ENCODE data around the gene DNASE1L2.

The DNASE1L2 gene

GRCh38 chr16:2236337-2237101 is at the start of gene DNASE1L2:
Gene DNASE1L2 (plus strand): TSS chr16:2236444. CDS start chr16:2236817, 373 bp downstream.
- in situ Hi-C loops (cut with MboI; ENCODE audit: low sequenced_read_pairs): loop anchor here (25.0 kb wide), 1 partner anchor 99 kb away; the partner anchor contains the start of genes PKD1 and RAB26

DNA sequence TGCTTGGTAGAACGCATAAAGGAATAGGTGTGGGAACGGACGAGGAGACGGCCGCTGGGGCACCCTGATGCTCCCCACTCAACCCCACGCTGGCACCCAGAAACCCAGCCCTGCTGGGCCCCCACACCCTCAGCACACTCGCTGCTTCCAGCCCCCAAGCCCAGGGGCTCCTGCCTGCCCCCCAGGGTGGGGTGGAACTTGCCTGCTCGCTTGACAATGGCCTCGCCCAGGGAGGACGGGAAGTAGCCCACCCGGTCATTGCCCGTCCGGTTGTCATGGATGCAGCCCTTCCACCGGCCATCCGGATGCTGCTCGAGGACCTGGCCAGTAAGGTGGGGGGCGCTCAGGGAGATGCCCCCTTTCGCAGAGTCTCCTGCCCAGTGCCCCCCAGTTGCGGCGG is 49.7 kb upstream of the DNASE1L2 start:
- in situ Hi-C loops (cut with MboI; ENCODE audit: low sequenced_read_pairs): no loop called here

DNA sequence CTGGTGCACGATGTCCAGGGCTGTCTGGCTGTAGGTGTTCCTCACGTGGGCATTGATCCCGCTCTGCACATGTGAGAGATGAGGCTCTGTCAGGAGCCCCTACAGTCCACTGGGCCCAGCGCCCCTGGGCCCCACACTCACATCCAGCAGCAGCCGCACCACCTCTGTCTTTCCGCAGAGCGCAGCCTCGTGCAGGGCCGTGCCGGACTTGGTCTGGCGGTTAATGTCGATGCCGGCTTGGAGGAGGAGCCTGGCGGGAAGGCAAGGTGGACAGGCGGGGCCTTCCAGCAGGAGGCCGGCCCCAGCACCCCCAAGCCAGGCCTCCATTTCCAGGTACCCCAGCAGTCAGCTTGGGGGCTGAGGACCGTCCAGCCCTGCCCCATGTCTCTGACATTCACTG is 49.0 kb upstream of the DNASE1L2 start:
- in situ Hi-C loops (cut with MboI; ENCODE audit: low sequenced_read_pairs): no loop called here

DNA sequence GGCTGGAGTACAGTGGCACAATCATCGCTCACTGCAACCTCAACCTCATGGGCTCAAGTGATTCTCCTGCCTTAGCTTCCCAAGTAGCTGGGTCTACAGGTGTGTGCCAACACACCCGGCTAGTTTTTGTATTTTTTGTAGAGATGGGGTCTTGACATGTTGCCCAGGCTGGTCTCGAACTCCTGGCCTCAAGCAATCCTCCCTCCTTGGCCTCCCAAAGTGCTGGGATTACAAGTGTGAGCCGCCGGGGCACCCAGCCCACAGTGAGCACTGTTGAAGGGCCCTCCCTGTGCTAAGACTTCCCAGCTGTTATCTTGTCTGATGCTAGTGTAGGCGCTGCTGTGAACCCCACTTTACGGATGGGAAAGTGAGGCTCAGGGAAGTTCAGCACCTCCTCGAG is 47.8 kb upstream of the DNASE1L2 start:
- in situ Hi-C loops (cut with MboI; ENCODE audit: low sequenced_read_pairs): no loop called here

DNA sequence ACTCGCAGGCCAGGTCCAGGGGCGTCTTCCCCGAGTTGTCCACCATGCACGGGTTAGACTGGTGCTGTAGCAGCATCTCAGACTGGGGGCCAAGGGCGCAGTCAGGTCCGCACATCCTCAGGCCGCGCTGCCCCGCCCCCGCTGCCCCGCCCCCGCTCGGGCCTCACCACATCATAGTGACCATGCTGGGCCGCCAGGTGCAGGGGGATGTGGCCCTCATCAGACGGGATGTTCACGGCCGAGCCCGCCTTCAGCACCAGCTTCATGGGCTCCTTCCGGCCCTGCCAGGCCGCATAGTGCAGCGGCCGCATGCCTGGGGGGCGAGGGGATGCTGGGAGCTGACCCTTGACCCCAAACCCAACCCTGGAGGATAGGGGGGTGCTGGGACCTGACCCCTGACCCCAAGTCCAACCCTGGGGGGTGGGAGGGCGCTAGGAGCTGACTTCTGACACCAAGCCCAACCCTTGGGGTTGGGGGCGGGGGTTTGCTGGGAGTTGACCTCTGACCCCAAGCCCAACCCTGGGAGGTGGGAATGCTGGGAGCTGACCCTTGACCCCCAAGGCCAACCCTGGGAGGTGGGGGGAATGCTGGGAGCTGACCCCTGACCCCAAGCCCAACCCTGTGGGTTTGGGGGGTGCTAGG is 46.9 kb upstream of the DNASE1L2 start:
- in situ Hi-C loops (cut with MboI; ENCODE audit: low sequenced_read_pairs): no loop called here

DNA sequence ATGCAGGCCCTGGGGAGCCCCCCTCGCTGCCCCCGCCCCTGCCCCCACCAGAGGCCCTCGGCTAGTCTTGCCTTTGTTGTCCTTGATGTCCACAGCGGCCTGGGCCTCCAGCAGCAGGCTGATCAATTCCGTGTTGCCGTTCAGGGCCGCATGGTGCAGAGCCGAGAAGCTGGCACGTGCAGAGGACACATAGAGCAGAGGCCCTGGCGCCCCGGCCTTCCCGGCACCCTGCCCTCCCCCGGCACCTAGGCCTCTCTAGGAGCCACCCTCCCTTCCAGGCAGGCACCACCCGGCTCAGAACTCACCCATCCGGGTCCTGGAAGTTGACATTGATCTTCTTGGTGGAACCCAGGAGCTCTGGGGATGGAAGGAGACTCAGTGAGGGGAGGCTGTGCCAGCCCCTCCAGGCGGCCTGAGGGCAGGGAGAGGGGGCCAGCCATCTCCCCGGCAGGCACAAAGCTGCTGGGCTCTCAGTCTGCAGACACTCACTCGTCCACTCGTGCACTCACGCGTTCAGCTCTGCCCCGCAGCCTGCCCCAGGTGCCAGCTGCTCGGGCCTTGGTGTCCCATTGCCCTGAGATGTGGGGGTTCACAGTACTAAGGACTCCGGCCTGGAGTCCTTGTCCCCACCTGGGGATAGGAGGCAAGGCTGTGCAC is 46.1 kb upstream of the DNASE1L2 start:
- in situ Hi-C loops (cut with MboI; ENCODE audit: low sequenced_read_pairs): no loop called here

DNA sequence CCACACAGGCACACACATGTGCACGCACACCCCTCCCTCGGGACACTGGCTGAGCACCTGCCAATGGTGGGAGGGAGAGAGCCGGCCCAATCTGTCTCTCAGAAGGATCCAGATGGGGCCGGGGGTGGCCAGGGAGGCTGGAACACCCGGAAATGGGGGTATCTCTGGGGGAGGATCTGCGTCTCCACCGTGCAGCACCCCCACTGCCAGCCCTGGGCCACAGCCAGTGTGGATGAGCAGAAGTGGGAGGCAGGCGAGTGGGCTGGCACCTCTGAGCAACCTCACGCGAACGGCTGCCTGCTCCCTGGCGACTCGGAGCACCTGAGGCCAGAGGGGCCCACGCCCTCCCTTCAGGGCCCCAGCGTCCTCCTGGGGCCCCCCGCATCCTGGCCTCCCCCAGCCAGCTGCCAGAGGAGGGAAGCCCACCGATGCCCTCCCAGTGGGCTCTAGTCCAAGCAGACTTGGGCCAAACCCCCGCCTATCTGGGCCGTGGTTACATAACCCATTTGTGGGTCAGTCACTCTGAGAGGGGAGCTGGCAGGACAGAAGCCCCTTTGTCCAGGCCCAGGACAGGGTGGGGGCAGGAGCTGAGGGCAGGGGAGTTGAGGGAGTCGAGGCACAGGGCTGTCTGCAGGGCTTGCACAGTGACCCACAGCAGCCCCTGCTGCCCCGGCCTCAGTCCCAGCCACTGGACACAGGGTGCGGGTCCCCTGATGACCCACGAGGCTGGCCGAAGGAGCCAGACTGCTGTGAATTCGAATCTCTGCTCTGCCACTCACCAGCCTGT is 45.4 kb upstream of the DNASE1L2 start:
- in situ Hi-C loops (cut with MboI; ENCODE audit: low sequenced_read_pairs): no loop called here

- in situ Hi-C loops (cut with MboI; ENCODE audit: low sequenced_read_pairs): no loop called here
Measured at GRCh38 chr16:2191446-2191706, 44.9 kb upstream of the DNASE1L2 start.

DNA sequence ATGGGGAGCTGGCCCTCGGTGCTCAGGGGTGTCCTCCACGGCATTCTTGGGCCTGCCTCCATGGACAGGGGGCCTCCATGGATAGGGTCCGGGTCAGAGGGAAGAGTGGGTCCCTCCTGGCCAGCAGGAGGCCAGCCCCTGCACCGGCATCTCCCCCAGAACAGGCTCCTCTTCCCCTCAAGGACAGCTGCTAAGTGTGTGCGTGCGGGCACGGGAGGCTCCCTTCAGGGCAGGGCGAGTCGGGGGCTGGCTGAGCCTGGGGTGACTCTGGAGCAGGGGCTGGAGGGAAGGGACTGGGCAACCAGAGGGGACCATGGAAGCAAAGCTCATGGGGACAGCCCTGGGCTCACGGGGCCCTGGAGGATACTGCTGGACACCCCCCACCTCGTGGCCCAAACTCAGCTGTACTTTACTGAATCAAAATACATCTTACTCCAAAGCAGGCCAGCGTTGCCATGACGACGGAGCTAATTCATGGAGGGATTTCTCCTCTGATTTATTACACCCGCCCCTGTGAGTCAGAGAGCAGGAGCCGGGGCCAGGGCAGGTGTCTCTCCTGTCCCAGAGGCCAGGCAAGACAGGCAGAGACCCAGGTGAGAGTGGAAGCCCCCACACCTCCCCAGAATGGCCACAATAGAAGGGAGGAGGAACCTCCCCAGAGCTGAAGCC is 41.9 kb upstream of the DNASE1L2 start:
- in situ Hi-C loops (cut with MboI; ENCODE audit: low sequenced_read_pairs): no loop called here

DNA sequence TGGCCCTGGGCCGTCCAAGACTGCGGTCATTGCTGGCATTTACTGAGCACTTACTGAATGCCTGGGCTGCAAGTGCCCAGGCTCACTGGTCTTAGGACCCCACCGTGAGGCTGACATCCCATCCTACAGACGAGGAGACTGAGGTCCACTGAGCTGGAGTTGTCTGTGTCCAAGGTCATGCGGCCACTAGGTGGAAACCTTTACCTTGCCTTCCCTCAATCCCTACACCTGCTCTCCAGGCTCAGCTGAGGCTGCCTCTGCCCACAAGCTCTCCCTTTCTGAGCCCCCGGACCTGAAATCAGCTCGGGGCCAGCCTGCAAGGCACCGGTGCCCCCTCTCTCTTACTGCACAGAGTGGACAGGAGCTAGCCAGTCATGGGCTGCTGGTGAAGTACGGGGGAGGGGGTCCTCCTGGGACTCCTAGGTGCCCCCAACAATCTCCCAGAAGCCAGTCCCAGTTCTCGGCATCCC is 41.4 kb upstream of the DNASE1L2 start:
- in situ Hi-C loops (cut with MboI; ENCODE audit: low sequenced_read_pairs): no loop called here

GRCh38 chr16:2195322-2196161 is 40.7 kb upstream of the DNASE1L2 start:
- in situ Hi-C loops (cut with MboI; ENCODE audit: low sequenced_read_pairs): no loop called here

DNA sequence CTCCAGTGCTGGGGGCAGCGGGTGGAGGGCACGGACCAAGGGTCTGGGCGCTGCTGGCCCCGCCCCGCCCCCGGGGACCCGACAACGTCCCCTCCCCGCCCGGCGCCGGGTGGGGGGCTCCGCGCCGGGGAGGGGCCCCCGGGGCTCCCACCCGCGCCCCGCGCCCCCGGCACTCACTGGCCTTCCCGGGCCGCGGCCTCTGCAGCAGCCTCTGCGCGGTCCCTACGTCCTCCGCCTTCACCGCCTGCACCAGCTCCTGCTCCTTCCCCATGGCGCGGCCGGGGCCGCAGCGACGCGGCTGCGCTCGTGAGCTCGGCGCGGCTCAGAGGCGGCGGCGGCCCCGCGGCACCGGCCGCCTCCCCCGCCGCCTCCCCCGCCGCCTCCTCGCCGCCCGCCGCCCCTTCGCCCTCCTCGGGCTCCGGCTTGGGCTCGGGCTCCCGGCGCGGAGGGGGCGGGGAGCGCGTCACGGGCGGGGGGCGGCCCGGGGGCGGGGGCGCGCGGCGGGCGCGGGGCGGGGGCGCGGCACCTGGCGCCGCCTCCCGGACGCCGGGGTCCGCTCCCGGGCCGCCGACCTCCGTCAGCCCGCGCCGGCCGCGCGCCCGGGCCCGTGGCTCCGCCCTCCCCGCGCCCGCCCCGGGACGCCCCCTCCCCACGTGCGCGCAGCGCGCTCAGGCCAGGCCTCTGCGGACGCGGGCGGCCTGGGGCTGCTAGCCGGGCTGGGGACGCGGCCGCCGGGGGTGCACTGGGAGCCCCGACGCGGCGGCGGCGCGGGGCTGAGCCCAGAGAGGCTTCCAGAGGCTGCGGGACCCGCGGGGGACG is 39.9 kb upstream of the DNASE1L2 start, which contains the start of gene CASKIN1:
CASKIN1 (minus strand) TSS at position 444 of the 819 bp plus-strand sequence; CDS start at position 271, 173 bp downstream.
- in situ Hi-C loops (cut with MboI; ENCODE audit: low sequenced_read_pairs): no loop called here

- in situ Hi-C loops (cut with MboI; ENCODE audit: low sequenced_read_pairs): no loop called here
Measured at GRCh38 chr16:2196981-2197511, 39.2 kb upstream of the DNASE1L2 start.

GRCh38 chr16:2197765-2198164 is 38.5 kb upstream of the DNASE1L2 start:
- in situ Hi-C loops (cut with MboI; ENCODE audit: low sequenced_read_pairs): no loop called here

GRCh38 chr16:2198283-2198682 is 38.0 kb upstream of the DNASE1L2 start:
- in situ Hi-C loops (cut with MboI; ENCODE audit: low sequenced_read_pairs): no loop called here

- in situ Hi-C loops (cut with MboI; ENCODE audit: low sequenced_read_pairs): no loop called here
Measured at GRCh38 chr16:2199095-2199494, 37.1 kb upstream of the DNASE1L2 start.

DNA sequence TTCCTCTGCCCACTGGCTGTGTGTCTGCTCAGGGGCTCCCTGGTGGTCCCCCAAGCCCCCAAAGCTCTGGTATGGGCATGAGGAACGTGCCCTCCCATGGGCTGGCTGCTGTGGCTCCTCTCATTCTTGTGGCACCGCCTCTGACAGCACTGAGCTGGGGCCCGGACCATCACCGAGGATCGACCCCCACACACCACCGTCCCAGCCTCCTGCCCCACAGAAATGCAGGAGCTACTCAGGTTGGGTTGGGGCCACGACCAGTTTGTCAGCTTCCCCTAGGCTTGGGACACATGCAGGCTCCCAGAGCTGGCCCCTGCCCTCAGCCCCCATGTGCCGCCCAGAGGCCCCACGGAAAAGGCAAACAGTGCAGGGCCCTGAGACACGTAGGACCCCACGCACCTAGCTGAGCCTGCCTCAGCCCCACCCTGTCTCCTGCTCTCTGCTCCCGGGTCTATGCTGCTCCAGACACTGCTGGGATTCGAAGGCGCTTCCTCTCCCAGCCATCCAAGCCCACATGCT is 36.6 kb upstream of the DNASE1L2 start:
- in situ Hi-C loops (cut with MboI; ENCODE audit: low sequenced_read_pairs): no loop called here

GRCh38 chr16:2200313-2200712 is 35.9 kb upstream of the DNASE1L2 start:
- in situ Hi-C loops (cut with MboI; ENCODE audit: low sequenced_read_pairs): no loop called here
